Memory B cell (primary cell): ENCODE measurements around the gene TMEM59L.
A peak's percentile ranks its signal among the peaks of the same experiment; 100 is the strongest.
"Not testable (repeated sequence)": the region's sequence is repeated elsewhere in the genome, so short reads cannot be mapped to it uniquely, and the experiment has no call there.

Source experiments
- ATAC-seq: fragments of 150-1000 bp; cut with Tn5 transposase; 2 replicates; pipeline ENCODE4 v1.10.0; 2021; ENCODE audit warnings: low read depth, mild to moderate bottlenecking, moderate library complexity
- DNase-seq, 2 donors: peaks; one replicate each; pipeline ENCODE4 v3.0.0; 2022; ENCODE audit warnings: low spot score in 2 of 2
- H3K27ac Mint-ChIP-seq: one replicate; pipeline ENCODE4 v1.8.0; 2022; ENCODE audit warnings: mild to moderate bottlenecking, moderate library complexity, mixed read lengths
- H3K27me3 Mint-ChIP-seq: one replicate; pipeline ENCODE4 v1.8.0; 2022; ENCODE audit warnings: mixed read lengths
- H3K36me3 Mint-ChIP-seq: one replicate; pipeline ENCODE4 v1.8.0; 2022; ENCODE audit warnings: mild to moderate bottlenecking, mixed read lengths
- H3K4me1 Mint-ChIP-seq: one replicate; pipeline ENCODE4 v1.8.0; 2022; ENCODE audit warnings: mixed read lengths
- H3K4me3 Mint-ChIP-seq: one replicate; pipeline ENCODE4 v1.8.0; 2022; ENCODE audit warnings: mild to moderate bottlenecking, moderate library complexity, mixed read lengths
- H3K9me3 Mint-ChIP-seq: one replicate; pipeline ENCODE4 v1.8.0; 2022; ENCODE audit warnings: mixed read lengths

TMEM59L gene

DNA sequence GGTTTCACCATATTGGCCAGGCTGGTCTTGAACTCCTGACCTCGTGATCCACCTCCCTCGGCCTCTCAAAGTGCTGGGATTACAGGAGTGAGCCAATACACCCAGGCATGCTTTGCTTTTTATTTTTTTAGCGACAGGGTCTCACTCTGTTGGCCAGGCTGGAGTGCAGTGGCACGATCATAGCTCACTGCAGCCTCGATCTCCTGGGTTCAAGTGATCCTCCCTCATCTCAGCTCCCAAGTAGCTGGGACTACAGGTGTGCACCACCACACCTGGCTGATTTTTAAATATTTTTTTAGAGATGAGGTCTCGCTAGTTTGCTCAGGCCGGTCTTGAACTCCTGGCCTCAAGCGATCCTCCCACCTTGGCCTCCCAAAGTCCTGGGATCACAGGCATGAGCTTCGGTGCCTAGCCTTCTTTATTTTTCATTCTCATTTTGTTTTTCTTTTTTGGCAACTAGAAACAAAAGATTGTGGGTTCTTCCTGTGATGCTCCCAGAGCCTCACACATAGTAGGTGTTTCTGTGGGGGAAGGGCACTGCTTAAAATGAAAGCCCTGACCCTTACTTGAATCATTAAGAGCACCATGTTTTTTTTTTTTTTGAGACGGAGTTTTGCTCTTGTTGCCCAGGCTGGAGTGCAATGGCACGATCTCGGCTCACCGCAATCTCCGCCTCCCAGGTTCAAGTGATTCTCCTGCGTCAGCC, 11.8 kb upstream of the TMEM59L start:
- not testable (repeated sequence) for H3K4me1 Mint-ChIP-seq, H3K27ac Mint-ChIP-seq, ATAC-seq, H3K4me3 Mint-ChIP-seq, H3K36me3 Mint-ChIP-seq, H3K9me3 Mint-ChIP-seq, DNase-seq
- peaks cover 19% of the 10 kb centered on the region for H3K27me3 Mint-ChIP-seq

DNA sequence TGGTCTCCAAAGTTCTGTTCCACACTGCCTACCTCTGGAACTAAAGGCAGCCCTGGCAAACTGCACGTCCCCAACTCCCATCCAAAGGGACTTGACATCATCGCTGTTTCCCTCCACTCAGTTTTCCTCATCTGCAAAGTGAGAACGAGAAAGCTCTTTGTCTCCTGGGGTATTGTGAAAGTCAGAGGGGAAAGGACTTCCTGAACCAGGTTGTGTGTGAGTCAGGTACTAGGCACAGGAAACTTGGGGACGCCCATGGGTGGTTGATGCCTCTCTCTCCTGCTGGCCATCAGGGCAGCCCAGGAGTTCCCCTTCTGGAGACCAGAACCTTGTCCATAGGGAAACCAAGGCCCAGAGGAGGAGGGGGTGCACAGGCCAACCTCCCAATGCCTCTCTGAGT, 10.8 kb upstream of the TMEM59L start:
- H3K9me3 Mint-ChIP-seq, result no peaks in the 10 kb centered on the region
- H3K27ac Mint-ChIP-seq, result no peak overlapping the region
- peaks cover 19% of the 10 kb centered on the region for H3K27me3 Mint-ChIP-seq
- no peak for DNase-seq
- no peaks in the 10 kb centered on the region for H3K36me3 Mint-ChIP-seq
- H3K4me1 Mint-ChIP-seq, result peaks cover 7% of the 10 kb centered on the region
- no peak overlapping the region for H3K4me3 Mint-ChIP-seq
- ATAC-seq, result no peak

DNA sequence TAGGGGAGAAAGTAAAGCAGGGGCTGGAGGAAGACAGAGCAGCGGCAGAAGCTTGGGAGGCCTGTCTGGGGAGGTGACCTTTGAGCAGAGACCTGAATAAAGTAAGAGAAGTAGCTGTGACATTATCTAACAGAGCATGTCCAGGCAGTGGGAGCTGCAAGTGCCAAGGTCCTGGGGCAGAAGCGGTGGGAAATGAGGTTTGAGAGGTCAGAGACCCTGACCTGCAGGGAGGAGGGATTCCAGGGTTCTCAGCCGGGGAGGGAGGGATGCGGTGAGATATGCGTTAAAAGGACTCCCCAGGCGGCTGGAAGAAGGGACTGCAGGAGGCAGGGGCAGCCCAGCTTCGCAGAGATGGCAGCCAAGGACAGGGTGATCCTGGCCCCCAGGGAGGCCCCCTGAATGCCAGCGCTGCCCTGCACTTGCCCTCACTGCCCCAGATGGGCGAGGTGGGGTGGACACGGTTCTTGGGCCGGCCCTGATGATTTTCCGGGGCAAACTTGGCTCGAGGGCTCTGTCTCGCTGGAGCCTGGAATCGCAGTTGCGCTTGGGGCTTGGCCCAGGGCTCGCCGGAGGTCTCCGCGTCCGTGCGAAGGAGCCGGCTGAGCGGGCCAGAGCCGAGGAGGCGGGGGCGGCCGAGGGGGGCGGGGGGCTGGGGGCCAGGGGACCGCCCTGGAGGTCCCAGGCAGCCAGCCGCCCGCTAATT, 9.3 kb upstream of the TMEM59L start:
- H3K4me1 Mint-ChIP-seq, result peaks cover 7% of the 10 kb centered on the region

DNA sequence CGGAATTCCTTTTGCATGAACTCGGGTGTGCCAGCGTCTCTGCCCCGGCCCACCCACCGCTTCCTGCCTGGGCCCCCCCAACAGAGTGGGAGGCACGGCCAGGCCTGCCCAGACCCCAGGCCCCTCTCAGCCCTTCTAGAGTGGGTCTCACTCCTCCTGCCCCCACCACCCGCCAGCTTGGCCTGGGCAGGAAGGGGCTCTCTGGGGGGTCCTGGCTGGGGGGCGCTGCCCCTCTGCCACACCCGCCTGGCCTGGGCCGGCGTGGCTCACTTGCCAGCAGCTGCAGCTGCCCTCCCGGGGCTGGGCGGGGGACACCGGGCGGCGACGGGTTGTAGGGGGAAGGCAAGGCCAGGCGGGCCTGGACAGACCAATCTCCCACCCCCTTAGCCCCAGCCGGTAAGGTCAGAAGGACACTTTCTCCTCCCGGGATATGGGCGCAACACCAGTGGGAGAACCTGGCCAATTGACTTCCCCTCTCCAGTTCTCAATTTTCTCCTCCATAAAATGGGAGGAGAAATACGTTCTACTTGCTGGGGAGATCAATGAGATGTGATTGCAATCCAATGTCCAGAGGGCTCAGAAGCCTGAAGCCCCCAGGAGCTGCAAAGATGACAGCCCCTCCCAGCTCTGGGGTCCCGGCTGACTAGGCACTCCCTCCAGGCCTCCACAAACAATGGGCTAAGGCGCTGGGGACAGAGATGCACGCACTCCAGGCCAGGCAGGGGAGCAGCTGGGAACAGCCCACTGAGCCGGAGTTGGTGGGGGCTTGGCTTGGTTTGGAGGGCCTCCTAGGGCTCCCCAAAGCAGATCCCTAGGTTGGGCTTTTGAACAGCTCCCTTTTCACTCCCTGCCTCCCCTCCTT, 8.5 kb upstream of the TMEM59L start:
- ATAC-seq, result no peak
- no peaks in the 10 kb centered on the region for H3K36me3 Mint-ChIP-seq
- DNase-seq, result no peak
- peaks cover 10% of the 10 kb centered on the region for H3K4me1 Mint-ChIP-seq
- no peak overlapping the region for H3K27ac Mint-ChIP-seq
- no peak overlapping the region for H3K4me3 Mint-ChIP-seq
- no peaks in the 10 kb centered on the region for H3K9me3 Mint-ChIP-seq
- peaks cover 32% of the 10 kb centered on the region for H3K27me3 Mint-ChIP-seq

More for the DNA sequence above, 9.3 kb upstream of the TMEM59L start:
- no peak for DNase-seq
- Mint-ChIP-seq H3K36me3 (no peaks in the 10 kb centered on the region), H3K27ac (no peak overlapping the region), H3K27me3 (peaks cover 26% of the 10 kb centered on the region), H3K9me3 (no peaks in the 10 kb centered on the region), H3K4me3 (no peak overlapping the region)
- peak; percentile 69 for ATAC-seq

DNA sequence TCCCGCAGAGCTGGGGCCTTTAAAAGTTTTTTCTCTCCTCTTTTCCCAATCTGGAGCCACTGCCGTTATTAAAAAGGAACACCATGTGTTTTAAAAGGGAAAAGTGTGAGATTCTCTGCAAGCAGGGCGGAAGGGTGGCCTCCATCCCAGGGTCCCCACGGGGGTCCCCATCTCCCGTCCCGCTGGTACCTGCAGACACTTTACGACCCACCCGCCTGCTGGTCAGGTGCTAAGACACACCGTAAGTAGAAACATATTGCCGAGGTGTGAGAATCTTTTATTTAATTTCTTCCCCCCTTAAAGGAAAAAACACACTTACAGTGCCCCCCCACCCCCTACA, 7.9 kb upstream of the TMEM59L start:
- ATAC-seq, result no peak
- no peak overlapping the region for H3K27ac Mint-ChIP-seq
- no peak overlapping the region for H3K4me3 Mint-ChIP-seq
- H3K36me3 Mint-ChIP-seq, result no peaks in the 10 kb centered on the region
- DNase-seq, result no peak
- peaks cover 33% of the 10 kb centered on the region for H3K27me3 Mint-ChIP-seq
- no peaks in the 10 kb centered on the region for H3K9me3 Mint-ChIP-seq
- peaks cover 11% of the 10 kb centered on the region for H3K4me1 Mint-ChIP-seq

DNA sequence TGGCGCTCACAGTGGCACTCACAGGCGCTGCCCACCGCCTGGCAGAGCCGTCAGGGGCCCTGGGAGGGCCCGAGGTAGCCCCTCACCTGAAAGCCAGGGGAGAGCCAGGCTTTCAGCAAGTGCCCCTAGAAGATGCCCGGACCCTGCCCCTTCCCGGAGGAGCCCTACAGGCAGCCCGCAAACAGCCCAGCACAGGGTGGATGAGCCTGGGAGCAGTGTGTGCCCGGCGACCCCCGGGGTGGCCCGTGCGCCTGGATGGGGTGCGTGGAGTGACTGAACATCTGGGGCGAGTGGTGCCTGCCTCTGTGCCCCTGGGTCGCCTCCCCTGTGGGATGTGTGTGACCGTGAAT, 7.5 kb upstream of the TMEM59L start:
- Mint-ChIP-seq H3K27ac (no peak overlapping the region), H3K4me1 (peaks cover 11% of the 10 kb centered on the region), H3K27me3 (peaks cover 33% of the 10 kb centered on the region), H3K9me3 (no peaks in the 10 kb centered on the region), H3K4me3 (peak overlapping the region; percentile 72), H3K36me3 (no peaks in the 10 kb centered on the region)
- DNase-seq (no peak), ATAC-seq (no peak)

DNA sequence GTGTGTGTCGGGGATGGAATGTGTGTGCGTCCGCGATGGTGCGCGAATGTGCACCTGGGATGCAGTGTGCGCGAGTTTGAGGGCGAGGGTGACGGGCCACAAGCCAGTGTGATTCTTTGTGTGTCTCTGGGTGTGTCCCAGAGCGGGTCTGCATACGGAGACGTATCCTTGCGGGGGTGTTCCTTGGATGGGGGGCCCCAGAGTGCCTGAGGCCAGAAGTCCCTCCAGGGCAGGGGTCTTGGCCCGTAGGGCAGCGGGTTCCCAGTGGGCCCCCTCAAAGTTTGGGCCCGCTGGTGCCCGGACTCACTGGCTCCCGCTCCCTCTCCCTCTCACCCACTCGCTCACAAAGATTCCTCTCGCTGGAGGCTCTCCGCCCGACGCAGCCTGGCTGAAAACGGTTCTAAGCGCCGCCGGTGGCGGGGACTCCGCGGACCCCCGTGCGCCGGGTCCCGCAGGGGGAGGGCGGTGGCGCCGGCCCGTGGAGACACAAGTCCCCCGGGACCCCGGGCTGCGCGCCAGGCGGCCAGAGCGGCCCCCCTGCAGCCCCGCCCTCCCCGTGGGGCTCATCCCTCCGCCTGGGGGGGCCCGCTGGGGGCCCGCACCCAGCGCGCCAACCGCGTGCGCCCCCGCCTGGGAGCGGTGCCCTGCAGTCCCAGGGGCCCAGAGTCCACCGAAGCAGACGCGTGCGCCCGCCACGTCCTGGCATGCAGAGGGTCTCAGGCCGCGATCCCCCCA, 7.0 kb upstream of the TMEM59L start:
- H3K36me3 Mint-ChIP-seq, result no peaks in the 10 kb centered on the region
- H3K4me1 Mint-ChIP-seq, result peaks cover 11% of the 10 kb centered on the region

DNA sequence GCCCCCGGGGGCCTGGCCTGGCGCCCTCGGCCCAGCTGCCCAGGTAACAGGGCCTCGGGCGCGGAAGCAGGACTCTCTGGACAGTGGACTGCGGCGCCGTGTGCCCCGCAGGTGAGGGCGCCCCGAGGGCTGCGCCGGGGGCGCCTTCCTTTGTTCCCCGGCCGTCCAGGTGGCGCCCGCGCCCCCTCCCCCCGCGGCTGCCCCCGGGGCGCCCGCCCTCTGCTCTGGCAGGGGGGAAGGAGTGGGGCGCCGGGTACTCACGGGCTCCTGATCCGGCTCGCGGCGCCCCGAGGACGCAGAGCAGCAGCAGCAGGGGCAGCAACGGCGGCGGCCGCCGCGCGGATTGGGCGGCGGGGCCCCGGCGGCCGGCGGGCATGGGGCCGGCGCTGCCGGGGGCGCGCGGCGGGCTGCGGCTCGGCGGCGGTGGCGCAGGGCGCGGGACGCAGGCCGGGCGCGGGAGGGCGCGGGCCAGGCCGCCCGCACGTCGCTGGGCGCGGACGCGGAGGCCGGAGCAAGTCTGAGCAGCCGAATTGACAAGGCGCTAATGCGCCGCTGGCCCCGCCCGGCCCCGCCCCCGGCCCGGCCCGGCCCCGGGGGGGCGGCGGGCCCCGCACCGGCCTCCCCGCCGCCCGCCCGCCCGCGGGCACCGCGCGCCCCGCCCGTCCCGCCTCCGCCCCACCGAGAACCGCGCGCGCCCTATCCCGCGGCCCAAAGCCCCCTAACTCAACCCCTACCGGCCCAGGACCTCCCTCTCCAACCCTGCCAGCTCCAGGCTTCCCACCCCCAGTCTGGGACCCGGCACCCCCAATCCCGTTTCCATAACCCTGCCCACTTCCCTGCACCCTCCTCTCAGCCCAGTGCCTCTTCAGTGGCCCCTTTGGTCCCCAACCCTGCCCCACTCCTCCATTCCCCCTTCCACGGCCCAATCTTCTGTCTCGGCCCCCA, 6.1 kb upstream of the TMEM59L start, which contains the start of gene CRLF1:
TSS of gene CRLF1 (minus strand) at position 519 of the 945 bp plus-strand sequence. CDS start at position 376, 143 bp downstream.
- Mint-ChIP-seq H3K27ac (no peak within 1 kb of the TSS), H3K4me3 (peak within 1 kb of the TSS; percentile 77), H3K27me3 (peaks cover 33% of the 10 kb centered on the region), H3K9me3 (no peaks in the 10 kb centered on the region), H3K36me3 (no peaks in the 10 kb centered on the region), H3K4me1 (peaks cover 15% of the 10 kb centered on the region)
- ATAC-seq (peak; percentile 10), DNase-seq (no peak)

More for the DNA sequence above, 7.0 kb upstream of the TMEM59L start:
- peaks cover 33% of the 10 kb centered on the region for H3K27me3 Mint-ChIP-seq
- ATAC-seq (no peak), DNase-seq (no peak)
- H3K9me3 Mint-ChIP-seq, result no peaks in the 10 kb centered on the region
- peak overlapping the region; percentile 72 for H3K4me3 Mint-ChIP-seq
- no peak overlapping the region for H3K27ac Mint-ChIP-seq

DNA sequence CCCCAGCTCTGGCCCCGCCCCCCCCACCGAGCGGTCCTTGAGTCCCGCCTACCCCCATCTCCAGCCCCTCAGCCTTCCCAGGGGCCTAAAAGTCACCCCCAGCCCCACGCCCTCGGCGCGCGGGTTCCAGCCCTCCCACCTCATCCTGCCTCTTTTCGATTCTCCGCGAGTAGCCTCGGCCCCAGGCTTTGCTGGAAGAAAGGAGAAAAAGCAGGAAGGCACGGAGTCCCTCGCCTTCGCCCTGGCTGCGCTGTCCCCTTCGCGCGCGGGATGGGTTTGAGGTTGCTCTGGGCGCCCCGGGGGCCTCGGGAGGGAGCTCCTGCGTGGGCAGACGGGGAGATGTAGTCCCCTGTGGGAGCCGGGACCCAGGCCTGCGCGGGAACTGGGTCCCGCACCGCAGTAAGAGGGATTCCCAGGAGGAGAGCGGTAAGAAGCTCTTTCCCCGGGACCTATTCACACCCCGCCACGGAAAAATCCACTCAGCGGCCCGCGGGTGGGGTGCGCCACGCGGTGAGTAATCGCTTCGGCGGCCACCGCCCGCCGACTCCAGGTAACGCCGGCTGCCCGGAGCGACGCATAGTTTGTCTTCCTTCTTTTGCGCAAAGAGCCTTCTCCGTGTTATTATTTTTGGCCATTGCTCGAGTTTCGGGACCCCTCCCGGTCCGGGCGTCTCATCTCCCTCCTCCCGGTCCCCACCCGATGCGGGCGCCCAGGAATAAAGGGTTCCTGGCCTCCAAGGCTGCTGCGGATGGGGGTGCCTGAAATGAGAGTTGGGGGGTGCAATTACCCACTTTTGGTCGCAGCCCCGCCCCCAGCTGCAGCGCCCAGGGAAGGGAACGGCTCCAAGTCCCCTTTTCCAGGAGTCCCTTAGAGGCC, 5.2 kb upstream of the TMEM59L start:
- no peak for ATAC-seq
- Mint-ChIP-seq H3K27ac (no peak overlapping the region), H3K9me3 (no peaks in the 10 kb centered on the region), H3K36me3 (no peaks in the 10 kb centered on the region), H3K4me3 (peak overlapping the region; percentile 77), H3K27me3 (peaks cover 30% of the 10 kb centered on the region), H3K4me1 (peaks cover 21% of the 10 kb centered on the region)
- no peak for DNase-seq

DNA sequence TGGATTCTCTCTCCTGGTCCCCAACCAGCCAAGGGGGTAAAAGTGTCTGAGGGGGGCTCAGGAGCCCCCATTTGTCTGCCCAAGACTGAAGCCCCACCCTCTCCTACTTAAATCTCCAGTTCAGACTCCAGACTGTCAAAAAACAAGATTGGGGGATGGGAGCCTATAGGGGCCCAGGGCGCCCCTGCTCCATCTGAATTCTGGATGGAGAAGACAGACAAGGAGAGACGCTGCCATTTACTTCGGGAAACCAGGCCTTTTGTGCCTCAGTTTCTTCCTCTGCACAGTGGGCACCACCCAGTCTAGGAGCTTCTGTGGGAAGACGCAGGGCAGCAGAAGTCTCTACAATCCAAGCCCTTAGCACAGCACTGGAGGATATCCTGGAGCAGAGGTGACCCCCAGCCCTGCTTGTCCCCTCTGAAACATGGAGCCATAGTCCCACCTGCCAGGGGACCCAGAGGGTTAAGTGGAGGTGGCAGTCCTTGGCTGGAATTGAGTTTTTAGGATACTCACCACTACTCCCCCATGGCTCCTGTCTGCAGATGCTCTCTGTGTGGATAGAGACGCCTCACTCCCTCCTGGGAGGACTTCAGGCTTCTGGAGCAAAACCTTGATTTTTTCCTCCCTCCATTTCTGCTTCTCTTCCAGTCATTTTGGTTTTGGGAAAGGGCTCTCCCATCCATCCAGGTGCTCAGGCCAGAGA, 4.4 kb upstream of the TMEM59L start:
- no peak for ATAC-seq
- DNase-seq, result no peak
- Mint-ChIP-seq H3K27me3 (peaks cover 29% of the 10 kb centered on the region), H3K4me3 (no peak overlapping the region), H3K27ac (no peak overlapping the region), H3K4me1 (peaks cover 20% of the 10 kb centered on the region), H3K36me3 (no peaks in the 10 kb centered on the region), H3K9me3 (no peaks in the 10 kb centered on the region)

DNA sequence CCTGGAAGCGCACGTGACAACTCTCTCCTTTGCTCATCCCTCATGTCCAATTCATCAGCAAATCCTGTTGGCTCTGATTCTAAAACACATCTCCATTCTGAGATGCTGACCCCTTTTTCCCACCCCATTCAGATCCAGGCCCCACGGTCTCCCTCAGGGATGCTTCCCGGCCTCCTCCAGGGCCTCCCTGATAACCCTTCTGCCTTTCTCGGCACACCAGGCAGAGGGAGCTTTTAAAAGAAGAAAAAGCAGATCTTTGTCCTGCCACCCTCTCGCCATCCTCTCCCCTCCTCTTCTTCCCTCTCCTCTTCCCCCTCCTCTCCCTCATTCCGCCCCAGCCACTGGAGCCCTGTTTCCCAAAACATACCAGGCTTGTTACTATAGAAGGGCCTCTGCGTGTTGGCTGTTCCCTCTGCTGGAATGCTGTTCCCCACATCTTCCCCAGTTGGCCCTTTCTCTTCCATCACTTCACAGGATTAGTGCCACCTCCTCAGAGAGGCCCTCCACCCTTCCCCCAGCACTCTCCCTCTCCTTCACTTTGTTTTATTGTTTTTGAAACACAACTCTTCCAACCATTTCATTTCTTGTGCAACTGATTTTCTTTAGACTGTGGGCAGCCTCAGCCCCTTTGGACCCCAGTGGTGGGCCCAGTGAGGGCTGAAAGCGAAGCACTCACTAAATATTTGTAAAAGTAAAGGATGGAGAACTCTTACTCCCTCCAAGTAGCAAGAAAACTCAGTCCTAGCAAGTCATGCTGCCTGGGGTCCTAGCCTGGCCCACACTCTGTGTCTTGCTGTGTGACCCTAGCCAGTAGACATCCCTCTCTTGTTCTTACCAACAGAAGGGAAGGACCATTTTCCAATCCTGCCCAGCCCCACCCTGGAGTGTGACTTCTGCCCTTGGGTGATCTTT, 3.6 kb upstream of the TMEM59L start:
- Mint-ChIP-seq H3K4me1 (peaks cover 25% of the 10 kb centered on the region), H3K4me3 (no peak overlapping the region), H3K36me3 (no peaks in the 10 kb centered on the region), H3K27ac (no peak overlapping the region), H3K9me3 (no peaks in the 10 kb centered on the region), H3K27me3 (peaks cover 33% of the 10 kb centered on the region)
- ATAC-seq, result no peak
- DNase-seq, result no peak
